Measurements from ENCODE around the gene PORCN.

Gene PORCN

GRCh38 chrX:48472225-48472624 is 36.6 kb upstream of the PORCN start:
- no peak for TF ChIP-seq POLR2A (IDR thresholded peaks at IDR 0.05; ENCODE audit: low read depth, low read length)
- no peak for DNase-seq (ENCODE audit: insufficient read length, low spot score)
- no peak for FAIRE-seq

GRCh38 chrX:48472851-48473703 is 35.7 kb upstream of the PORCN start:
- FAIRE-seq: no peak
- no peak for DNase-seq (ENCODE audit: insufficient read length, low spot score)
- TF ChIP-seq POLR2A (IDR thresholded peaks at IDR 0.05; ENCODE audit: low read depth, low read length): no peak

- no peak for TF ChIP-seq POLR2A (IDR thresholded peaks at IDR 0.05; ENCODE audit: low read depth, low read length)
- FAIRE-seq (no peak), DNase-seq (ENCODE audit: insufficient read length, low spot score) (no peak)
Measured at GRCh38 chrX:48473704-48473990, 35.1 kb upstream of the PORCN start.

GRCh38 chrX:48474127-48474526 is 34.7 kb upstream of the PORCN start:
- FAIRE-seq (no peak), DNase-seq (ENCODE audit: insufficient read length, low spot score) (no peak)
- no peak for TF ChIP-seq POLR2A (IDR thresholded peaks at IDR 0.05; ENCODE audit: low read depth, low read length)

- FAIRE-seq (no peak), DNase-seq (ENCODE audit: insufficient read length, low spot score) (no peak)
- TF ChIP-seq POLR2A (IDR thresholded peaks at IDR 0.05; ENCODE audit: low read depth, low read length): no peak
Measured at GRCh38 chrX:48474581-48474980, 34.2 kb upstream of the PORCN start.

- FAIRE-seq (no peak), DNase-seq (ENCODE audit: insufficient read length, low spot score) (no peak)
- no peak for TF ChIP-seq POLR2A (IDR thresholded peaks at IDR 0.05; ENCODE audit: low read depth, low read length)
Measured at GRCh38 chrX:48475296-48475695, 33.5 kb upstream of the PORCN start.

GRCh38 chrX:48475774-48476577 is 32.8 kb upstream of the PORCN start, which contains the start of gene FTSJ1:
TSS of gene FTSJ1 (plus strand) at chrX:48476199. CDS start at chrX:48478048, 1,849 bp downstream.
- DNase-seq (ENCODE audit: insufficient read length, low spot score) (peak; percentile 23), FAIRE-seq (no peak)
- TF ChIP-seq POLR2A (IDR thresholded peaks at IDR 0.05; ENCODE audit: low read depth, low read length): peak; percentile 56

GRCh38 chrX:48476919-48477318 is 31.9 kb upstream of the PORCN start:
- FAIRE-seq (no peak), DNase-seq (ENCODE audit: insufficient read length, low spot score) (no peak)
- no peak for TF ChIP-seq POLR2A (IDR thresholded peaks at IDR 0.05; ENCODE audit: low read depth, low read length)

- FAIRE-seq (no peak), DNase-seq (ENCODE audit: insufficient read length, low spot score) (no peak)
- TF ChIP-seq POLR2A (IDR thresholded peaks at IDR 0.05; ENCODE audit: low read depth, low read length): no peak
Measured at GRCh38 chrX:48477960-48478755, 30.6 kb upstream of the PORCN start.

GRCh38 chrX:48478806-48479205 is 30.0 kb upstream of the PORCN start:
- TF ChIP-seq POLR2A (IDR thresholded peaks at IDR 0.05; ENCODE audit: low read depth, low read length): no peak
- DNase-seq (ENCODE audit: insufficient read length, low spot score) (no peak), FAIRE-seq (no peak)

GRCh38 chrX:48480142-48480541 is 28.6 kb upstream of the PORCN start:
- DNase-seq (ENCODE audit: insufficient read length, low spot score) (no peak), FAIRE-seq (no peak)

GRCh38 chrX:48480583-48480982 is 28.2 kb upstream of the PORCN start:
- TF ChIP-seq POLR2A (IDR thresholded peaks at IDR 0.05; ENCODE audit: low read depth, low read length): no peak
- no peak for DNase-seq (ENCODE audit: insufficient read length, low spot score)
- FAIRE-seq: no peak

More at GRCh38 chrX:48480142-48480541, 28.6 kb upstream of the PORCN start:
- no peak for TF ChIP-seq POLR2A (IDR thresholded peaks at IDR 0.05; ENCODE audit: low read depth, low read length)

- TF ChIP-seq POLR2A (IDR thresholded peaks at IDR 0.05; ENCODE audit: low read depth, low read length): no peak
- DNase-seq (ENCODE audit: insufficient read length, low spot score) (no peak), FAIRE-seq (no peak)
Measured at GRCh38 chrX:48482526-48482925, 26.3 kb upstream of the PORCN start.

GRCh38 chrX:48487362-48487798 is 21.4 kb upstream of the PORCN start:
- FAIRE-seq: no peak
- no peak for TF ChIP-seq POLR2A (IDR thresholded peaks at IDR 0.05; ENCODE audit: low read depth, low read length)
- peak; percentile 28 for DNase-seq (ENCODE audit: insufficient read length, low spot score)

All from H54 (cell line).